Transverse colon (tissue), 4 donors: Measurements from ENCODE around the gene SULF2.

Experiments used
- CTCF ChIP-seq, 5 experiments: fragments of 200-600 bp in 3 of 5; fragments of 450-650 bp in 2 of 5; sonication (generic) in 3 of 5; IDR thresholded peaks; 1 replicate in 2 of 5; 2 replicates in 3 of 5; pipeline ENCODE4 v1.5.1; 2016 to 2017; ENCODE audit warnings: antibody characterized with exemption in 5 of 5, inconsistent platforms in 3 of 5, mild to moderate bottlenecking in 2 of 5, moderate library complexity in 1 of 5
- POLR2A ChIP-seq: fragments of 450-650 bp; IDR thresholded peaks from one replicate; pipeline ENCODE4 v1.6.1; 2016; ENCODE audit warnings: antibody characterized with exemption, mild to moderate bottlenecking, moderate library complexity
- POLR2AphosphoS5 ChIP-seq, 3 donors: sonication (generic); formaldehyde crosslinking; IDR thresholded peaks; one replicate each; pipeline ENCODE4 v1.6.1; 2016; ENCODE audit warnings: antibody characterized with exemption in 3 of 3

DNA sequence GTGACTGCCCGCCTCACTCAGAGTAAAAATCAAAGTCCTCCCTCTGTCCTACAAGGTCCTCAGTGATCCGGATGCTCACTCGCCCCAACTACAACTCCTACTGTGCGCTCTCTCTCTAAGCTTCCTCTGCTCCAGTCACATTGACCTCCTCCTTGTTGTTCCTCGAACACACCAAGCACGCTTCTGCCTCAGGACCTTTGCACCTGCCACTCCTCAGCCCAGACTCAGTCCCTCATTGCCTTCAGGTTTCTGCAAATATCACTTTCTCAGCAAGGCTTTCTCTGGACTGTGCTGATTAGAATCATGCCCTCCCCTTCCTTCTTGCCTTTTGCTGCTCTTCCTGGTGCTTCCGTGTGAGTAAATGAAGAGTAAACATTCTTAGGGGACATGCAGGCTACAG, 41.6 kb downstream of the SULF2 start:
- no peak for TF ChIP-seq CTCF (IDR thresholded peaks at IDR 0.05)
- no peak for TF ChIP-seq POLR2AphosphoS5 (IDR thresholded peaks at IDR 0.05)
- TF ChIP-seq POLR2A = no peak
